Body of pancreas (tissue), 4 donors: ENCODE measurements around the gene RAB11FIP4.

Experiments
- POLR2A ChIP-seq, 3 donors: fragments of 450-650 bp; IDR thresholded peaks; one replicate each; pipeline ENCODE4 v1.6.1; 2016; ENCODE audit warnings: antibody characterized with exemption in 3 of 3, mild to moderate bottlenecking in 2 of 3
- TF ChIP-seq, protein P1 (sequence below), 7 experiments: fragments of 450-650 bp in 4 of 7; fragments of 200-600 bp in 3 of 7; sonication (generic) in 3 of 7; IDR thresholded peaks; one replicate each; pipeline ENCODE4 v1.5.1; 2016 to 2019; ENCODE audit warnings: antibody characterized with exemption in 7 of 7

DNA sequence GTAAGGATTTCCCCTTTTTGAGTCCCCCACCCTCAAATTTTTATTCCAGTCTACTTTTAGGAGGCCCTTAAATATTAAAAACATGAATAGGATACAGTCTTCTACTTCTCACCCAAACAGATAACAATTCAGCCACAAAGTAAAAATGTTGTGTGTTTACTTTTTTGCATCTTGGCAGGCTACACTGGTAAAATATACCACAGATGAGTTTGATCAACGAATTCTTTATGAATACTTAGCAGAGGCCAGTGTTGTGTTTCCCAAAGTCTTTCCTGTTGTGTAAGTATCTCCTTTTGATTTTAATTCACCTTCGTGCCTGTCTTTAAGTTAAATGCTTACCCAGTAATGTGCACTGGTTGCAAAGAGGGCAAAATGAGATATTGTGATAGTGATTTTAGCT lies 34.4 kb upstream of the RAB11FIP4 start:
- TF ChIP-seq, protein P1, sequence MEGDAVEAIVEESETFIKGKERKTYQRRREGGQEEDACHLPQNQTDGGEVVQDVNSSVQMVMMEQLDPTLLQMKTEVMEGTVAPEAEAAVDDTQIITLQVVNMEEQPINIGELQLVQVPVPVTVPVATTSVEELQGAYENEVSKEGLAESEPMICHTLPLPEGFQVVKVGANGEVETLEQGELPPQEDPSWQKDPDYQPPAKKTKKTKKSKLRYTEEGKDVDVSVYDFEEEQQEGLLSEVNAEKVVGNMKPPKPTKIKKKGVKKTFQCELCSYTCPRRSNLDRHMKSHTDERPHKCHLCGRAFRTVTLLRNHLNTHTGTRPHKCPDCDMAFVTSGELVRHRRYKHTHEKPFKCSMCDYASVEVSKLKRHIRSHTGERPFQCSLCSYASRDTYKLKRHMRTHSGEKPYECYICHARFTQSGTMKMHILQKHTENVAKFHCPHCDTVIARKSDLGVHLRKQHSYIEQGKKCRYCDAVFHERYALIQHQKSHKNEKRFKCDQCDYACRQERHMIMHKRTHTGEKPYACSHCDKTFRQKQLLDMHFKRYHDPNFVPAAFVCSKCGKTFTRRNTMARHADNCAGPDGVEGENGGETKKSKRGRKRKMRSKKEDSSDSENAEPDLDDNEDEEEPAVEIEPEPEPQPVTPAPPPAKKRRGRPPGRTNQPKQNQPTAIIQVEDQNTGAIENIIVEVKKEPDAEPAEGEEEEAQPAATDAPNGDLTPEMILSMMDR (IDR thresholded peaks at IDR 0.05), result no peak
- TF ChIP-seq POLR2A (IDR thresholded peaks at IDR 0.05), result no peak
